Measurements from ENCODE around the gene KCNIP4. TPM values are rescaled to one million over a fixed set of nuclear protein-coding genes. Genes with fewer than 3 reads are reported as not detected.

The KCNIP4 gene
- total and polyA plus RNA-seq, 2 experiments from 2014 or later, result 0.14 to 0.63 TPM

DNA sequence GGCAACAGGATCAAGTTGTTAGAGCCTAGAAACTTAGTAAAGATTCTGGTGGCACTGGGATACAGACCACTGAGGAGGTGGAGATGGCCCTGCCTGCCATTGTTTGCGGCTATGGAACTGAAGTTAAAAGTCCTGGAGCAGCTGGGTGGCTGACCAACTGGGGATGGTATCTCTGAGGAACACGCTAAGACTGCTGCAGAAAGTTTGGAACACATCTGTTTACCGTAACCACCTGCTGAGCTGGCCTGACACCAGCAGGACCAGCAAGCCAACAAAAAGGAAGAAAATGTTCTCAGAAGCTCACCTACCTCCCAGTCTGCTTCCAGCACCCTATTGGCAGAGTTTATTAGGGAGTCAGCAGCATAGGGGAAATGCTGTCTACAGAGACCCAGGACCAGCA lies 1265.7 kb downstream of the KCNIP4 start (continued):
- TF ChIP-seq, protein P1, sequence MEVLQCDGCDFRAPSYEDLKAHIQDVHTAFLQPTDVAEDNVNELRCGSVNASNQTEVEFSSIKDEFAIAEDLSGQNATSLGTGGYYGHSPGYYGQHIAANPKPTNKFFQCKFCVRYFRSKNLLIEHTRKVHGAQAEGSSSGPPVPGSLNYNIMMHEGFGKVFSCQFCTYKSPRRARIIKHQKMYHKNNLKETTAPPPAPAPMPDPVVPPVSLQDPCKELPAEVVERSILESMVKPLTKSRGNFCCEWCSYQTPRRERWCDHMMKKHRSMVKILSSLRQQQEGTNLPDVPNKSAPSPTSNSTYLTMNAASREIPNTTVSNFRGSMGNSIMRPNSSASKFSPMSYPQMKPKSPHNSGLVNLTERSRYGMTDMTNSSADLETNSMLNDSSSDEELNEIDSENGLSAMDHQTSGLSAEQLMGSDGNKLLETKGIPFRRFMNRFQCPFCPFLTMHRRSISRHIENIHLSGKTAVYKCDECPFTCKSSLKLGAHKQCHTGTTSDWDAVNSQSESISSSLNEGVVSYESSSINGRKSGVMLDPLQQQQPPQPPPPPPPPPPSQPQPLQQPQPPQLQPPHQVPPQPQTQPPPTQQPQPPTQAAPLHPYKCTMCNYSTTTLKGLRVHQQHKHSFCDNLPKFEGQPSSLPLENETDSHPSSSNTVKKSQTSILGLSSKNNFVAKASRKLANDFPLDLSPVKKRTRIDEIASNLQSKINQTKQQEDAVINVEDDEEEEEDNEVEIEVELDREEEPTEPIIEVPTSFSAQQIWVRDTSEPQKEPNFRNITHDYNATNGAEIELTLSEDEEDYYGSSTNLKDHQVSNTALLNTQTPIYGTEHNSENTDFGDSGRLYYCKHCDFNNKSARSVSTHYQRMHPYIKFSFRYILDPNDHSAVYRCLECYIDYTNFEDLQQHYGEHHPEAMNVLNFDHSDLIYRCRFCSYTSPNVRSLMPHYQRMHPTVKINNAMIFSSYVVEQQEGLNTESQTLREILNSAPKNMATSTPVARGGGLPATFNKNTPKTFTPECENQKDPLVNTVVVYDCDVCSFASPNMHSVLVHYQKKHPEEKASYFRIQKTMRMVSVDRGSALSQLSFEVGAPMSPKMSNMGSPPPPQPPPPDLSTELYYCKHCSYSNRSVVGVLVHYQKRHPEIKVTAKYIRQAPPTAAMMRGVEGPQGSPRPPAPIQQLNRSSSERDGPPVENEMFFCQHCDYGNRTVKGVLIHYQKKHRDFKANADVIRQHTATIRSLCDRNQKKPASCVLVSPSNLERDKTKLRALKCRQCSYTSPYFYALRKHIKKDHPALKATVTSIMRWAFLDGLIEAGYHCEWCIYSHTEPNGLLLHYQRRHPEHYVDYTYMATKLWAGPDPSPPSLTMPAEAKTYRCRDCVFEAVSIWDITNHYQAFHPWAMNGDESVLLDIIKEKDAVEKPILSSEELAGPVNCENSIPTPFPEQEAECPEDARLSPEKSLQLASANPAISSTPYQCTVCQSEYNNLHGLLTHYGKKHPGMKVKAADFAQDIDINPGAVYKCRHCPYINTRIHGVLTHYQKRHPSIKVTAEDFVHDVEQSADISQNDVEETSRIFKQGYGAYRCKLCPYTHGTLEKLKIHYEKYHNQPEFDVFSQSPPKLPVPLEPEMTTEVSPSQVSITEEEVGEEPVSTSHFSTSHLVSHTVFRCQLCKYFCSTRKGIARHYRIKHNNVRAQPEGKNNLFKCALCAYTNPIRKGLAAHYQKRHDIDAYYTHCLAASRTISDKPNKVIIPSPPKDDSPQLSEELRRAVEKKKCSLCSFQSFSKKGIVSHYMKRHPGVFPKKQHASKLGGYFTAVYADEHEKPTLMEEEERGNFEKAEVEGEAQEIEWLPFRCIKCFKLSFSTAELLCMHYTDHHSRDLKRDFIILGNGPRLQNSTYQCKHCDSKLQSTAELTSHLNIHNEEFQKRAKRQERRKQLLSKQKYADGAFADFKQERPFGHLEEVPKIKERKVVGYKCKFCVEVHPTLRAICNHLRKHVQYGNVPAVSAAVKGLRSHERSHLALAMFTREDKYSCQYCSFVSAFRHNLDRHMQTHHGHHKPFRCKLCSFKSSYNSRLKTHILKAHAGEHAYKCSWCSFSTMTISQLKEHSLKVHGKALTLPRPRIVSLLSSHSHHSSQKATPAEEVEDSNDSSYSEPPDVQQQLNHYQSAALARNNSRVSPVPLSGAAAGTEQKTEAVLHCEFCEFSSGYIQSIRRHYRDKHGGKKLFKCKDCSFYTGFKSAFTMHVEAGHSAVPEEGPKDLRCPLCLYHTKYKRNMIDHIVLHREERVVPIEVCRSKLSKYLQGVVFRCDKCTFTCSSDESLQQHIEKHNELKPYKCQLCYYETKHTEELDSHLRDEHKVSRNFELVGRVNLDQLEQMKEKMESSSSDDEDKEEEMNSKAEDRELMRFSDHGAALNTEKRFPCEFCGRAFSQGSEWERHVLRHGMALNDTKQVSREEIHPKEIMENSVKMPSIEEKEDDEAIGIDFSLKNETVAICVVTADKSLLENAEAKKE (CRISPR knock-in tag; IDR thresholded peaks at IDR 0.05), result no peak
- TF ChIP-seq POLR2AphosphoS5 (IDR thresholded peaks at IDR 0.05; ENCODE audit: low read depth), result no peak

DNA sequence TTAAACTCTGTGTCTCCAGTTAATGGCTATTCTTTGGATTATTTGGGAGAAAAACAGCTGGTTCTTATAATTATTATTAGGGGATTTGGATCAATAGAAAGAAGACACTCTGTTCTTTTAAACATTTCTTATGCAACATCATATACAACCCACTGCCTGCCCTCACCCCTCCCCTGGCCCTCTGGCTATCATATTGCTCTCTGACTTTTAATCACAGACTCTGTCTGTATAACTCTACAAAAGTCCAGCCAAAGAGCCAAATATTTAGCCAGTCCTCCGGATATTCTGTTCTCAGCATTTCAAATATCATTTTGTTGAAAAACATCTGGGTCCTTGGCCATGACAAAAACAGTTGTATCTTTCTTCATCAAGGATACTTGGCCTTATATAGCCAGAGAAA lies 1267.3 kb downstream of the KCNIP4 start:
- H3F3A ChIP-seq (replicated peaks; ENCODE audit: low read depth), result no peaks in the 10 kb centered on the region
- Mint-ChIP-seq H3K4me3 (no peak overlapping the region), H3K36me3 (ENCODE audit: low read depth) (peaks cover 6% of the 10 kb centered on the region; the same call in 1 of the 3 replicates), H3K27ac (no peak overlapping the region), H3K9me3 (0 out of 3 replicates have a peak, but pooled peaks cover 4% of the 10 kb centered on the region), H3K4me1 (peaks cover 16% of the 10 kb centered on the region), H3K27me3 (ENCODE audit: insufficient read depth, low read depth, poor library complexity) (no peaks in the 10 kb centered on the region)
- H3K27me3 ChIP-seq (ENCODE audit: insufficient read depth), result no peaks in the 10 kb centered on the region
- H3K36me3 ChIP-seq (ENCODE audit: insufficient read depth), result no peaks in the 10 kb centered on the region
- H3K9me2 ChIP-seq (ENCODE audit: insufficient read depth), result no peaks in the 10 kb centered on the region
- no peak for ATAC-seq
- TF ChIP-seq, protein P2, sequence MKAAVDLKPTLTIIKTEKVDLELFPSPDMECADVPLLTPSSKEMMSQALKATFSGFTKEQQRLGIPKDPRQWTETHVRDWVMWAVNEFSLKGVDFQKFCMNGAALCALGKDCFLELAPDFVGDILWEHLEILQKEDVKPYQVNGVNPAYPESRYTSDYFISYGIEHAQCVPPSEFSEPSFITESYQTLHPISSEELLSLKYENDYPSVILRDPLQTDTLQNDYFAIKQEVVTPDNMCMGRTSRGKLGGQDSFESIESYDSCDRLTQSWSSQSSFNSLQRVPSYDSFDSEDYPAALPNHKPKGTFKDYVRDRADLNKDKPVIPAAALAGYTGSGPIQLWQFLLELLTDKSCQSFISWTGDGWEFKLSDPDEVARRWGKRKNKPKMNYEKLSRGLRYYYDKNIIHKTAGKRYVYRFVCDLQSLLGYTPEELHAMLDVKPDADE (IDR thresholded peaks at IDR 0.05), result no peak
- no peak for TF ChIP-seq POLR2AphosphoS5 (IDR thresholded peaks at IDR 0.05; ENCODE audit: low read depth)
- TF ChIP-seq, protein P1 (CRISPR knock-in tag; IDR thresholded peaks at IDR 0.05), result no peak
- TF ChIP-seq CREB1 (CRISPR knock-in tag; IDR thresholded peaks at IDR 0.05; ENCODE audit: low read depth), result no peak
- TF ChIP-seq STAT1 (IDR thresholded peaks at IDR 0.05; ENCODE audit: unreplicated experiment), result no peak
- H2AFZ ChIP-seq, result no peak overlapping the region
- no peak overlapping the region for H3K27ac ChIP-seq (ENCODE audit: low read depth)
- no peak overlapping the region for H3K4me3 ChIP-seq
- no peak for DNase-seq (ENCODE audit: low spot score)
- no peak overlapping the region for H3K4me2 ChIP-seq
- H3K4me1 ChIP-seq (ENCODE audit: insufficient read depth), result peaks cover 12% of the 10 kb centered on the region; the same call in 1 of the 2 replicates
- no peaks in the 10 kb centered on the region for H4K20me1 ChIP-seq (replicated peaks; ENCODE audit: insufficient read depth)
- H3K79me2 ChIP-seq (replicated peaks; ENCODE audit: insufficient read depth), result no peaks in the 10 kb centered on the region
